Caki2 (cell line): ENCODE data around the gene N4BP3. TPM values are rescaled to one million over a fixed set of nuclear protein-coding genes. Genes with fewer than 3 reads are reported as not detected.
"Not testable (repeated sequence)": the region's sequence is repeated elsewhere in the genome, so short reads cannot be mapped to it uniquely, and the experiment has no call there.

ENCODE experiments used
- DNase-seq: peaks from one replicate; pipeline ENCODE4 v3.0.0-alpha.2; 2015; ENCODE audit warnings: low read depth
- in situ Hi-C: cut with HindIII; loops from 2 replicates; pipeline ENCODE4 v1.10.0; 2016; ENCODE audit warnings: low sequenced_read_pairs, low pct_unique_long_range_greater_than_20kb, mixed read lengths
- total RNA-seq: library from RNA; depleted of rRNA; stranded (reverse); fragments of >200 nt; shearing (Covaris generic); gene quantifications from 2 replicates; pipeline ENCODE4 v1.2.3, GENCODE V29; 2014; ENCODE audit warnings: low replicate concordance; rRNA removed

N4BP3 gene
- total RNA-seq = 1.8 and 6.2 TPM in 2 replicates

GRCh38 chr5:178113141-178113787, at the start of gene N4BP3:
TSS of gene N4BP3 (plus strand) at chr5:178113532. CDS start at chr5:178119584, 6,052 bp downstream.
- DNase-seq = peak; percentile 88
- in situ Hi-C loops = no loop called here

- DNase-seq = no peak
- in situ Hi-C loops = no loop called here
Observed at GRCh38 chr5:178067755-178068154, 45.6 kb upstream of the N4BP3 start.

GRCh38 chr5:178068293-178068692, 45.0 kb upstream of the N4BP3 start:
- in situ Hi-C loops = no loop called here
- no peak for DNase-seq

DNA sequence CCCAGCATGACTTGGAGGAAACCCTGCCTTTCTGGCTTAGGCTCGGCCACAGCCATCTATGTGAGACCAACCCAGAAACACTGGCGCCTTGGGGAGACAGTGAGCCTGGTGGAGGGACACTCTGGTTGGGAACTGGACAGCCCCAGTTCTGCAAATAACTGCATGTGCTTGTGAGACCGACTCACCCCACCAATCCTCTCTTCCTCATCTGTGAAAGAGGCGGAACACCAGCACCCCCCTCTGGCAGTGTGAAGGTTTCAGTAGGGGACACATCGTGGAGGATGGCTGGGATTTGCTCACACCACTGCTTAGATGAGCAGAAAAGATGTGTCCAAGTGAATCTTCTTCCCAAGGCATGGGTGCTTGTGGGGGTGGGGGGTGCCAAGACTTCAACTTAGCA, 43.4 kb upstream of the N4BP3 start:
- no peak for DNase-seq
- in situ Hi-C loops = no loop called here

- in situ Hi-C loops = no loop called here
- DNase-seq = no peak
Observed at GRCh38 chr5:178071108-178071507, 42.2 kb upstream of the N4BP3 start.

GRCh38 chr5:178072749-178073148, 40.6 kb upstream of the N4BP3 start:
- DNase-seq = no peak
- in situ Hi-C loops = no loop called here

DNA sequence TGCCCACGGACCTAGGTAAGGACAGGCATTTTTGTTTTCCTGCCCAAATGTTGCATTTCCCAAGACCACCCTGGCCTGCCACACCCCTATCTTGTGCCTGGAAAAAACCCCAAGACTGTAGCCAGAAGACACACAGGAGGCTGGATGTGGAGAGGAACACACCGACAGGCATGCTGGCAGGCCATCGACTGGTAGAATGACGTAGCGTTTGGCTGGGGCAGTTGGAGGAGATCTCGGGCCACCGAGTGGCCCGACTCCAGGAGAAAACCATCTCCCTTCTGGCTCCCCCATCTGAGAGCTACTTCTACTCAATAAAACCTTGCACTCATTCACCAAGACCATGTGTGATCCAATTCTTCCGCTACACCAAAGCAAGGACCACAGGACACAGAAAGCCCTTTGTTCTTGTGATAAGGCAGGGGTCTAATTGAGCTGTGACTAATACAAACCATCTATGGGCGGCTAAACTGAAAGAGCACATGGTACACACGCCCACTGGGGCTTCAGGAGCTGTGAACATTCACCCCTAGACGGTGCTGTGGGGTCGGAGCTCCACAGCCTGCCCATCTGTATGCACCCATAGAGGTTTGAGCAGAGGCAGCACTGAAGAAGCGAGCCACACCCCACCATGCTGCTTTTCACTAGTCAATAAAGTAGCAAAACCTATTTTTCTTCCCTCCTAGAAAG, 38.9 kb upstream of the N4BP3 start:
- no peak for DNase-seq
- in situ Hi-C loops = no loop called here

DNA sequence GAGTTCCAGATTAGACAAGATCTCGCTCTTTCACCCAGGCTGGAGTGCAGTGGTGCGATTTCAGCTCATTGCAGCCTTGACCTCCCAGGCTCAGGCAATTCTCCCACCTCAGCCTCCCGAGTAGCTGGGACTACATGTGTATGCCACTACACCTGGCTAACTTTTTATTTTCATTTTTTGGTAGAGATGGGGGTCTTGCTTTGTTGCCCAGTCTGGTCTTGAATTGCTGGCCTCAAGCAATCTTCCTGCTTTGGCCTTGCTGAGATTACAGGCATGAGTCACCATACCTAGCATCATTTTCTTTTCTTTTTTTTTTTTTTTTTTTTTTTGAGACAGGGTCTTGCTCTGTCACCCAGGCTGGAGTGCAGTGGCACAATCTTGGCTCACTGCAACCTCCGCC, 36.4 kb upstream of the N4BP3 start:
- DNase-seq, in situ Hi-C loops: not testable (repeated sequence)

- no peak for DNase-seq
- in situ Hi-C loops = no loop called here
Observed at GRCh38 chr5:178077751-178078150, 35.6 kb upstream of the N4BP3 start.

- DNase-seq = peak; percentile 31
Observed at GRCh38 chr5:178078197-178079010, 34.9 kb upstream of the N4BP3 start.

GRCh38 chr5:178080056-178080455, 33.3 kb upstream of the N4BP3 start:
- in situ Hi-C loops = no loop called here
- DNase-seq = no peak

More at GRCh38 chr5:178078197-178079010, 34.9 kb upstream of the N4BP3 start:
- in situ Hi-C loops = no loop called here

DNA sequence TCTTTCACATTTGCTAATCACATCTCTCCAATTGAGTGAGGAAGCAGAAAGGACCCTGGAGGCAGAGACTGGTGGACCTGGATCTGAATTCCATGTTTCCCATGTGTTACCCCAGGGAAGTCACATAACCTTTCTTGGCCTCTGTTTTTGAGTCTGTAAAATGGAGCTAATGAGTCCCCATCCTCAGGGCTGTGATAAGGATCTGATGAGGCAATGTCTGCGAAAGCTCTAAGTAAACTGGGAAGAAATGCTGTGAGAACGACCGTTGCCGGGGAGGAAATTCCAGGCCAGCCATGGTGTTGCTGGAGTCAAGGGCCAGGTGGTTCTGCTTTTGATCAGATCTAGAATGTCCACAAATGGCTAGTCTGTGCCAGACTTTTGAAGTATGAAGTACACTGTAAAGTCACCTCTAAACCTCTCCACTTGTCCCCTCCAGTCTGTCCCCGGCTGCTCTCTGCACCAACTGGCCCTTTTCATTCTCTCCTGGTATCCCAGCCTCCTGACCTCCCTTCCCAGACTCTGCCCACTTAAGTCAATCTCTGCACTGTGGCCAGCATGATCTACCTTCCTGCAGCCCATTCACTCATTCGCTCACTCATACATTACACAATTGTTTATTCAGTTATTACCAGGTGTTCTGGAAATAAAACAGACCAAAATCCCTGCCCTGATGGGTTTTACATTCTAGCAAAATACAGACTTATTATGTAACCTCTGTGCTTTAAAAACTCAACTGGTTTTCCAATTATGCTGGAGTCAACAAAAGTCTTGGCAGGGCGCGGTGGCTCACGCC, 32.5 kb upstream of the N4BP3 start:
- no peak for DNase-seq
- in situ Hi-C loops = no loop called here

DNA sequence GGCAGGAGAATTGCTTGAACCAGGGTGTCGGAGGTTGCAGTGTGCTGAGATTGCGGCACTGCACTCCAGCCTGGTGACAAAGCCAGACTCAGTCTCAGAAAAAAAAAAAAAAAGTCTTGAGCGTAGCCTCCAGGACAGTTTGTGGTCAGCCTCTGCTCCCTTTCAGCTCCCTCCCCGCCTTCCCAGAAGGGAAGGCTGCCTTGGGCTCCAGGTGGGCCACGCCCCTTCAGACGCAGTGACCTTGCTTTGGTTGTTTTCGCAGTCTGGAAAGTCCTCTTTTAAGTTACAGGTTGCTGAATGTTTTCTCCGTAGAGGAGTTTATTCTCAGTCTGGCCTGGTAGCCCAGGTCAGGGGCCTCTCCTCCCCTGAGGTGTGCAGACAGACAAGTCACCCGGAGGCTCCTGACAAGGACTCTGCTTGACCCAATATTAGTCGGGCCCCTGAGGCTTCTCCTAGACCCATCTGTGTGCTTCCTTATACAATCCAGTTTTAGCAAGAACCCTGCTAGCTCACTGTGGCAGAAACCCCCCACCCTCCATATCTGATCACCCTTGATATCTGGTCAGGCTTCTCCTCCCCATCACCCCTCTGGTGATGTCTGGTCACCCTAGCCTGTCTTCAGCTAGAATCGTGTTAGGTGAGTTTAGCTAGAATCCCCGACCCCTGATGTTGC, 31.6 kb upstream of the N4BP3 start:
- in situ Hi-C loops = no loop called here
- no peak for DNase-seq

- no peak for DNase-seq
- in situ Hi-C loops = no loop called here
Observed at GRCh38 chr5:178083922-178084321, 29.4 kb upstream of the N4BP3 start.

GRCh38 chr5:178085316-178085715, 28.0 kb upstream of the N4BP3 start:
- in situ Hi-C loops = no loop called here
- no peak for DNase-seq

- in situ Hi-C loops = no loop called here
- no peak for DNase-seq
Observed at GRCh38 chr5:178086266-178086665, 27.1 kb upstream of the N4BP3 start.

DNA sequence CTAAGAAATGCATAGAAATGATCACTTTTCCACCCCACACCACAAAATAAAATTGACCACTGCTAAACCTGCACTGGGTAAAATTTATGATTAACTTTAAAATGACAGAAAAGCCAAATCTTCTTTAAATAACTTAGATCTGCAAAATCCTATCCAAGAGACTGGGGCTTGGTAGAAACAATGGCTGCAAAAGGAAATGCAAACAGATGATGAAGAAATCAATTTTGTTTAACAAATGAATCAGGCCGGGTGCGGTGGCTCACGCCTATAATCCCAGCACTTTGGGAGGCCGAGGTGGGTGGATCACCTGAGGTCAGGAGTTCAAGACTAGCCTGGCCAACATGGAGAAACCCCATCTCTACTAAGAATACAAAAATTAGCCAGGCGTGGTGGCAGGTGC, 26.1 kb upstream of the N4BP3 start:
- DNase-seq, in situ Hi-C loops: not testable (repeated sequence)

- no peak for DNase-seq
- in situ Hi-C loops = no loop called here
Observed at GRCh38 chr5:178090856-178091255, 22.5 kb upstream of the N4BP3 start.
